CD14-positive monocyte (primary cell): Measurements from ENCODE around the gene NOX5. TPM values are rescaled to one million over a fixed set of nuclear protein-coding genes. Genes with fewer than 3 reads are reported as not detected.
A peak's percentile ranks its signal among the peaks of the same experiment; 100 is the strongest.

Experiments used
- DNase-seq, 3 donors: peaks; one replicate each; pipeline ENCODE4 v3.0.0-alpha.2; 2011 to 2022
- H2AFZ ChIP-seq: 2 replicates; pipeline ENCODE4 v1.6.0; 2012; ENCODE audit warnings: mild to moderate bottlenecking, low read depth, low read length, inconsistent platforms; ENCODE audit not compliant: insufficient read depth, poor library complexity, severe bottlenecking
- H3K27ac ChIP-seq, 2 donors: 1 replicate in 1 of 2; 2 replicates in 1 of 2; pipeline ENCODE4 v1.5.1; 2012 to 2013; ENCODE audit warnings: low read length in 2 of 2, control low read depth in 1 of 2, inconsistent platforms in 1 of 2, low read depth in 1 of 2, mild to moderate bottlenecking in 1 of 2
- H3K27me3 ChIP-seq, 2 donors: one replicate each; pipeline versions ENCODE4 v1.6.0 to v1.6.1; 2011 to 2013; ENCODE audit warnings: low read length in 2 of 2; ENCODE audit not compliant: control insufficient read depth in 2 of 2, insufficient read depth in 2 of 2
- H3K36me3 ChIP-seq, 2 donors: replicated peaks in 1 of 2; 1 replicate in 1 of 2; 2 replicates in 1 of 2; pipeline versions ENCODE4 v1.5.1 to v1.6.1; 2012 to 2013; ENCODE audit warnings: low read length in 2 of 2, control low read depth in 1 of 2, inconsistent platforms in 1 of 2, mild to moderate bottlenecking in 1 of 2; ENCODE audit not compliant: insufficient read depth in 2 of 2, control insufficient read depth in 1 of 2
- H3K4me1 ChIP-seq, 2 donors: 1 replicate in 1 of 2; 2 replicates in 1 of 2; pipeline versions ENCODE4 v1.5.1 to v1.6.1; 2012 to 2013; ENCODE audit warnings: low read length in 2 of 2, control low read depth in 1 of 2, inconsistent platforms in 1 of 2, mild to moderate bottlenecking in 1 of 2, moderate library complexity in 1 of 2; ENCODE audit not compliant: insufficient read depth in 2 of 2, control insufficient read depth in 1 of 2
- H3K4me2 ChIP-seq: replicated peaks from 2 replicates; pipeline ENCODE3; 2012; ENCODE audit warnings: low read length, moderate library complexity, mild to moderate bottlenecking; ENCODE audit not compliant: poor library complexity, severe bottlenecking; ENCODE audit errors: extremely low read depth
- H3K4me3 ChIP-seq, 3 experiments: fragments of 200-600 bp in 1 of 3; sonication (generic) in 1 of 3; replicated peaks in 1 of 3; 1 replicate in 2 of 3; 2 replicates in 1 of 3; pipeline ENCODE4 v1.5.1; 2011 to 2013; ENCODE audit warnings: low read length in 3 of 3, mild to moderate bottlenecking in 3 of 3, control low read depth in 2 of 3, low read depth in 2 of 3, inconsistent platforms in 1 of 3, moderate library complexity in 1 of 3
- H3K79me2 ChIP-seq: 2 replicates; pipeline ENCODE4 v1.6.0; 2012; ENCODE audit warnings: mild to moderate bottlenecking, control low read depth, inconsistent platforms, low read length, moderate library complexity; ENCODE audit not compliant: insufficient read depth
- H3K9ac ChIP-seq: 2 replicates; pipeline ENCODE4 v1.6.0; 2017; ENCODE audit warnings: low read length, mild to moderate bottlenecking; ENCODE audit not compliant: insufficient read depth, poor library complexity, severe bottlenecking
- H3K9me3 ChIP-seq, 2 donors: replicated peaks in 1 of 2; 1 replicate in 1 of 2; 2 replicates in 1 of 2; pipeline versions ENCODE4 v1.5.1 to v1.6.1; 2012 to 2013; ENCODE audit warnings: low read length in 2 of 2, control low read depth in 1 of 2; ENCODE audit not compliant: control insufficient read depth in 1 of 2, insufficient read depth in 1 of 2
- H4K20me1 ChIP-seq: 2 replicates; pipeline ENCODE4 v1.6.0; 2012; ENCODE audit warnings: mild to moderate bottlenecking, low read length, control low read depth, moderate library complexity; ENCODE audit not compliant: insufficient read depth
- H3K27ac Mint-ChIP-seq, 7 donors: one replicate each; pipeline ENCODE4 v1.8.0; 2020; ENCODE audit warnings: mild to moderate bottlenecking in 7 of 7, mixed read lengths in 7 of 7, moderate library complexity in 6 of 7, inconsistent platforms in 2 of 7
- H3K27me3 Mint-ChIP-seq, 3 donors: one replicate each; pipeline ENCODE4 v1.8.0; 2021 to 2022; ENCODE audit warnings: low read depth in 3 of 3, mild to moderate bottlenecking in 3 of 3, mixed read lengths in 3 of 3, moderate library complexity in 3 of 3, inconsistent platforms in 1 of 3
- H3K36me3 Mint-ChIP-seq, 2 donors: one replicate each; pipeline ENCODE4 v1.8.0; 2020; ENCODE audit warnings: mixed read lengths in 2 of 2, inconsistent platforms in 1 of 2, mild to moderate bottlenecking in 1 of 2
- H3K4me1 Mint-ChIP-seq: one replicate; pipeline ENCODE4 v1.8.0; 2020; ENCODE audit warnings: mild to moderate bottlenecking, mixed read lengths
- H3K4me3 Mint-ChIP-seq, 2 donors: one replicate each; pipeline ENCODE4 v1.8.0; 2020; ENCODE audit warnings: mild to moderate bottlenecking in 2 of 2, mixed read lengths in 2 of 2, moderate library complexity in 1 of 2
- H3K9me3 Mint-ChIP-seq, 7 donors: one replicate each; pipeline ENCODE4 v1.8.0; 2020 to 2022; ENCODE audit warnings: mixed read lengths in 7 of 7, mild to moderate bottlenecking in 6 of 7, moderate library complexity in 6 of 7, inconsistent platforms in 2 of 7
- CTCF ChIP-seq: fragments of 200-600 bp; IDR thresholded peaks from one replicate; pipeline ENCODE4 v1.8.0; 2022; ENCODE audit warnings: antibody characterized with exemption, mild to moderate bottlenecking
- WGBS: methylation state at CpG from one replicate; pipeline ENCODE4 v1.1.5; 2013; ENCODE audit warnings: missing lambda C conversion rate; ENCODE audit not compliant: insufficient coverage; 5-methylcytosine and 5-hydroxymethylcytosine counted together
- intact Hi-C, 2 donors: fragments of 100-400 bp; cut with micrococcal nuclease; formaldehyde crosslinking; loops; one replicate each; pipeline versions ENCODE4 v1.15.0 to v1.15.1; 2023
- polyA plus RNA-seq, 3 donors: library from polyadenylated mRNA; depleted of rRNA in 1 of 3; unstranded in 2 of 3; stranded (reverse) in 1 of 3; fragments of 300-500 nt in 2 of 3; fragments of >200 nt in 1 of 3; fragmentation: Illumina TruSeq in 2 of 3; gene quantifications; 1 replicate in 2 of 3; 2 replicates in 1 of 3; pipeline ENCODE4 v1.2.3, GENCODE V29; 2012 to 2021

The NOX5 gene
- polyA plus RNA-seq, 3 donors = not detected

GRCh38 chr15:69034352-69034751 lies 19.9 kb downstream of the NOX5 start:
- peaks cover 14% of the 10 kb centered on the region for H3K4me1 Mint-ChIP-seq

DNA sequence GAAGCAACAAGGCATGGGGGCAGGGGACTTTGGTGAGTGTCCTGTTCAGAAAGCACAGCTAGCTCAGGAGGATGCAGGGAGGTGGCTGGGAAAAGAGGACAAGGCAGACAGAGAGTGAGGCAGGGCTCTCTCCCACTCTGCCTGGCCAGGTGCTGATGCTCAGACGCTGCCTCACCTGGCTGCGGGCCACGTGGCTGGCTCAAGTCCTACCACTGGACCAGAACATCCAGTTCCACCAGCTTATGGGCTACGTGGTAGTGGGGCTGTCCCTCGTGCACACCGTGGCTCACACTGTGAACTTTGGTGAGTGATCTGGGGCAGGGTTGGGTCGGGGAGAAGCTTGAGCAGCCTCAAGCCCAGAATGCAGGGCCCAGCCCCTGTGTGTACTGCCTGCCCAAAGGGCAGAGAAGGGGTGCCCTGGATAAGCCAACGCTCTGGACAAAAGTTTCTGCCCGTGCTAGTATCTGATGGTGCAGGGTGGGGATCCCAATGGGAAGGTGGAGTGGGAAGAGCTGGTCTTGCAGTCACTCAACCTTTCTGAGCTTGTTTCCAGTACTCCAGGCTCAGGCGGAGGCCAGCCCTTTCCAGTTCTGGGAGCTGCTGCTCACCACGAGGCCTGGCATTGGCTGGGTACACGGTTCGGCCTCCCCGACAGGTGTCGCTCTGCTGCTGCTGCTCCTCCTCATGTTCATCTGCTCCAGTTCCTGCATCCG lies 20.9 kb downstream of the NOX5 start:
- no peak for TF ChIP-seq CTCF
- H3K4me2 ChIP-seq = no peak overlapping the region
- H3K27me3 ChIP-seq = peaks cover 0 to 6% of the 10 kb centered on the region in 2 donors
- H3K36me3 ChIP-seq = no peaks in the 10 kb centered on the region
- H3K79me2 ChIP-seq = no peaks in the 10 kb centered on the region
- Mint-ChIP-seq H3K9me3 (no peaks in the 10 kb centered on the region), H3K4me3 (no peak overlapping the region), H3K36me3 (no peaks in the 10 kb centered on the region), H3K4me1 (peaks cover 12% of the 10 kb centered on the region), H3K27me3 (peaks cover 4 to 19% (median 7%) of the 10 kb centered on the region in 3 donors), H3K27ac (peak overlapping the region in 1 of 7 donors; percentile 31)
- no peaks in the 10 kb centered on the region for H3K9me3 ChIP-seq
- DNase-seq = no peak
- no peak overlapping the region for H3K27ac ChIP-seq
- H3K4me1 ChIP-seq = peaks cover 9% of the 10 kb centered on the region in 2 donors
- H4K20me1 ChIP-seq = no peaks in the 10 kb centered on the region
- H3K9ac ChIP-seq = no peak overlapping the region
- intact Hi-C loops = no loop called here
- H2AFZ ChIP-seq = no peak overlapping the region
- H3K4me3 ChIP-seq = no peak overlapping the region
- WGBS = 73% methylated on average over 16 of the region's 16 CpGs

More at GRCh38 chr15:69034352-69034751, 19.9 kb downstream of the NOX5 start:
- Histone ChIP-seq H3K4me2 (no peak overlapping the region), H3K79me2 (no peaks in the 10 kb centered on the region), H3K27ac (no peak overlapping the region), H3K4me1 (peaks cover 9% of the 10 kb centered on the region in 2 donors), H4K20me1 (no peaks in the 10 kb centered on the region), H3K4me3 (no peak overlapping the region), H3K9ac (no peak overlapping the region), H3K36me3 (no peaks in the 10 kb centered on the region), H3K9me3 (no peaks in the 10 kb centered on the region), H3K27me3 (peaks cover 0 to 6% of the 10 kb centered on the region in 2 donors), H2AFZ (no peak overlapping the region)
- Mint-ChIP-seq H3K4me3 (no peak overlapping the region), H3K36me3 (no peaks in the 10 kb centered on the region), H3K27ac (no peak overlapping the region), H3K9me3 (no peaks in the 10 kb centered on the region), H3K27me3 (peaks cover 4 to 21% (median 11%) of the 10 kb centered on the region in 3 donors)
- no peak for TF ChIP-seq CTCF
- WGBS = no CpG with 5 or more reads among the region's 4 CpGs
- no peak for DNase-seq
- intact Hi-C loops = no loop called here
